ENCODE measurements around the gene RILPL2.
A peak's percentile ranks its signal among the peaks of the same experiment; 100 is the strongest.
"Not testable (repeated sequence)": the region's sequence is repeated elsewhere in the genome, so short reads cannot be mapped to it uniquely, and the experiment has no call there.

The RILPL2 gene

GRCh38 chr12:123436017-123436964 lies at the start of gene RILPL2:
TSS of gene RILPL2 (minus strand) at chr12:123436684. CDS start at chr12:123436420, 264 bp downstream.
- peak; percentile 95 for DNase-seq (ENCODE audit: low spot score)
- H3K27ac Mint-ChIP-seq = peak within 1 kb of the TSS; percentile 95
- peaks cover 16% of the 10 kb centered on the region for H3K36me3 Mint-ChIP-seq (ENCODE audit: low read depth)
- H3K27me3 Mint-ChIP-seq (ENCODE audit: low read depth) = no peaks in the 10 kb centered on the region
- no peaks in the 10 kb centered on the region for H3K9me3 Mint-ChIP-seq
- H3K4me3 Mint-ChIP-seq = peak within 1 kb of the TSS; percentile 96
- peaks cover 26% of the 10 kb centered on the region for H3K4me1 Mint-ChIP-seq (ENCODE audit: low read depth)

DNA sequence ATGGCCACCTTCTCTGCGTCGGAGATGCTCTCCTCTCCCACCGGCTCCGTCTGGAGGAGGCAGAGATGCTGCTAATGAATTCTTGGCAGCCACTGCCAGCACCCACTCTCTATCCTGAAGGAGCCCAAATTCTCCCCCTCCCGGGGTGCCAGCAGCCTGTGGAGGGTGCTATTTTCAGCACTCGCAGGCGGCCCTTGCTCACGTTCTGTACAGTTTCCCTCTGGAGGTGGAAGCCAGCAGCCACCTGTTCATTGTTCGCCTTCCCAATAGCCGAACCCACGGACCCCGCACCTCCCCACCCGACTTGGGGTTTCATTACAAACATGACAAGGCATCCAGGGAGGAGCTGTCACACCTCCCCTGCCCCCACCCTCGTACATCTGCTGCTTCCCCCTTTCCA lies 49.3 kb upstream of the RILPL2 start:
- Mint-ChIP-seq H3K27me3 (ENCODE audit: low read depth) (no peaks in the 10 kb centered on the region), H3K4me1 (ENCODE audit: low read depth) (peaks cover 8% of the 10 kb centered on the region), H3K27ac (no peak overlapping the region), H3K4me3 (no peak overlapping the region), H3K9me3 (no peaks in the 10 kb centered on the region), H3K36me3 (ENCODE audit: low read depth) (no peaks in the 10 kb centered on the region)
- no peak for DNase-seq (ENCODE audit: low spot score)

- no peaks in the 10 kb centered on the region for H3K36me3 Mint-ChIP-seq (ENCODE audit: low read depth)
- H3K27ac Mint-ChIP-seq = no peak overlapping the region
- H3K4me1 Mint-ChIP-seq (ENCODE audit: low read depth) = peaks cover 8% of the 10 kb centered on the region
- no peak overlapping the region for H3K4me3 Mint-ChIP-seq
- no peak for DNase-seq (ENCODE audit: low spot score)
- no peaks in the 10 kb centered on the region for H3K9me3 Mint-ChIP-seq
- no peaks in the 10 kb centered on the region for H3K27me3 Mint-ChIP-seq (ENCODE audit: low read depth)
Measured at GRCh38 chr12:123483602-123484248, 47.2 kb upstream of the RILPL2 start.

DNA sequence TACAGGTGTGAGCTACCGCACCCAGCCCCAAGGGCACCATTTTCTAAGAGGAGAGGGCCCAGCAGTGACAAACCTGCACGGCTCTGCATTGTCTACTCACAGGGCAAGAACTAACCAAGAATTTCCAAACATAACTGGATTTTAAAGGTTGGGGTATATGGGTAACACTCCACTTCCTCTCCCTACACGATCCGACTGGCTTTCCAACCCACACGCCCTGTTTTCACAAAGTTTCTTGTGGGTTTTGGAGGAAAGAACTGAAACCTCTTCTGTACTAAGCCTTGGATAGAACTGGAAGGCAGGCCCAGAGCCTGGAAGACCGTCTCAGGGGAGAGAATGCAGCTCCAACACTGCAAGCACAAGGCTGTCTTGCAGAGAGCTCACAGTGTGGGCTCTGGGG lies 46.4 kb upstream of the RILPL2 start:
- no peak overlapping the region for H3K27ac Mint-ChIP-seq
- H3K27me3 Mint-ChIP-seq (ENCODE audit: low read depth) = no peaks in the 10 kb centered on the region
- no peaks in the 10 kb centered on the region for H3K36me3 Mint-ChIP-seq (ENCODE audit: low read depth)
- no peak for DNase-seq (ENCODE audit: low spot score)
- peaks cover 8% of the 10 kb centered on the region for H3K4me1 Mint-ChIP-seq (ENCODE audit: low read depth)
- no peak overlapping the region for H3K4me3 Mint-ChIP-seq
- H3K9me3 Mint-ChIP-seq = no peaks in the 10 kb centered on the region

DNA sequence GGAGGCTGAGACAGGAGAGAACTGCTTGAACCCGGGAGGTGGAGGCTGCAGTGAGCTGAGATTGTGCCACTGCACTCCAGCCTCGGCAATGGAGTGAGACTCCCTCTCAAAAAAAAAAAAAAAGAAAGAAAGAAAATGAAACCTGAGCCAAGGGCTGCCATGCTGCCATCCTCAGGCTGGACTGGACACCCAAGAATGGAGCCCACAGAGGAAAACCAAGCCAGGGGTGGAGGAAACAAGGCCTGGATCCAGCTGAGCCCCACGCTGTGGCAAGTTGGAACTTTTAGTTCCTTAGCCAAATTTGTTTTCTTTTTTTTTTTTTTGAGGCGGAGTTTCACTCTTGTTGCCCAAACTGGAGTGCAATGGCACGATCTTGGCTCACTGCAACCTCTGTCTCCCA lies 44.8 kb upstream of the RILPL2 start:
- not testable (repeated sequence) for H3K27ac Mint-ChIP-seq; H3K36me3 Mint-ChIP-seq (ENCODE audit: low read depth); H3K4me3 Mint-ChIP-seq; H3K27me3 Mint-ChIP-seq (ENCODE audit: low read depth); H3K9me3 Mint-ChIP-seq; DNase-seq (ENCODE audit: low spot score)
- peaks cover 10% of the 10 kb centered on the region for H3K4me1 Mint-ChIP-seq (ENCODE audit: low read depth)

DNA sequence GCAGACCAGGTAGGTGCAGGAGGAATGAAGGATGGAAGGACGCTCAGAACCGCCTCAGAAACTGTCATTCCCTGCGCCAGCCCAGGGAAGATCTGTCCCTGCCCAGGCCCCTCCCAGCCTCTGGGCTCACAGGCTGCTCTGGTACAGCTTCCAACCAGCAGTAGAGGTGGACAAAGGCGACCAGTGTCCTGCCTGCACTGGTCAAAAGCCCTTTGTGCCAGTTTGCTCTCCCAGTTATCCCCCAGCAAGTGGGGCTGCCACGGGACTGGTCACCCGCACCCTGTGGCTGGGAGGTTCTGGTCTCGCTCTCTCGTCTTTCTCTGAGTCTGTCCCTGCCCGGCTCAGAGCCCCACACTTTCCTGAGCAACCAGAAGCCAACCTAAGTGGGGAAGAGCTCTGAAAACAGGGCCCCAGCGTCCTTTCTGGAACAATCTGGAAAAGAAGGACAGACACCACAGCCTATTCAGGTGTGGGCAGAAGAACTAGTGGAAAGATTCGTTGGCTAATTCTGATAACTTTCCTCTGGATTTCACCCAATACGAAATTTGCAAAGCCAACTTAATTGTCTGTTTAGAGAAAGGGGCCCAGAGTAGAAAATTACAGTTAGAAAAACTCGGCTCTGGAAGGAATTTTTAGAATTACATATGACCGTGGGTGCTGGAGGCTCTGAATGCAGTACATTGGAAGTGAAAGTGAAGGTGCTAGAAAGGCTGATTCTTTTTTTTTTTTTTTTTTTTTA lies 43.1 kb upstream of the RILPL2 start:
- H3K36me3 Mint-ChIP-seq (ENCODE audit: low read depth) = peaks cover 5% of the 10 kb centered on the region
- no peak for DNase-seq (ENCODE audit: low spot score)
- peaks cover 17% of the 10 kb centered on the region for H3K4me1 Mint-ChIP-seq (ENCODE audit: low read depth)
- H3K9me3 Mint-ChIP-seq = no peaks in the 10 kb centered on the region
- no peaks in the 10 kb centered on the region for H3K27me3 Mint-ChIP-seq (ENCODE audit: low read depth)
- H3K4me3 Mint-ChIP-seq = no peak overlapping the region
- no peak overlapping the region for H3K27ac Mint-ChIP-seq

DNA sequence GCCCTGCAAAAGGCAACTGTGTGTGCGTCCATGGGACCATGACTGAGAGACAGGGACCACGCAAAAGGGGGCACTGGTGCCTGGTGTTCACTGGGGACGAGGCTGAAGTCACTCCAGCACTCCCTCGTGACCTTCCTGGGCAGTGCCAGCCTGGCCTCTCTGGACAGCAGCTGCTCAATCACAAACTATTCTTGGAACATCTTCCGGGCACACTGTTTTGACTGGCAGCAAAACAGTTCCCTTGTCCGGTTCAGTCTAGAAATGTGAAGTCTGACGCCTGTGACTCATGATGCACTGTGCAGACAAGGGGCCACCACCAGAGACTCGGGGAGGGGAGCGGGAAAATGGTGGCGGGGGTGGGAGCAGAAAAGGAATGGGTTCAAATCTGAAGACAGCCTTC lies 42.3 kb upstream of the RILPL2 start:
- DNase-seq (ENCODE audit: low spot score) = no peak
- Mint-ChIP-seq H3K4me1 (ENCODE audit: low read depth) (peaks cover 12% of the 10 kb centered on the region), H3K27me3 (ENCODE audit: low read depth) (no peaks in the 10 kb centered on the region), H3K9me3 (no peaks in the 10 kb centered on the region), H3K27ac (no peak overlapping the region), H3K4me3 (no peak overlapping the region), H3K36me3 (ENCODE audit: low read depth) (peaks cover 5% of the 10 kb centered on the region)

GRCh38 chr12:123478069-123478468 lies 41.6 kb upstream of the RILPL2 start:
- Mint-ChIP-seq H3K9me3 (no peaks in the 10 kb centered on the region), H3K4me1 (ENCODE audit: low read depth) (peaks cover 13% of the 10 kb centered on the region), H3K4me3 (no peak overlapping the region), H3K27me3 (ENCODE audit: low read depth) (no peaks in the 10 kb centered on the region), H3K27ac (no peak overlapping the region), H3K36me3 (ENCODE audit: low read depth) (peaks cover 5% of the 10 kb centered on the region)
- DNase-seq (ENCODE audit: low spot score) = no peak

GRCh38 chr12:123475246-123475703 lies 38.8 kb upstream of the RILPL2 start:
- Mint-ChIP-seq H3K4me1 (ENCODE audit: low read depth) (peaks cover 13% of the 10 kb centered on the region), H3K4me3 (no peak overlapping the region), H3K36me3 (ENCODE audit: low read depth) (peaks cover 11% of the 10 kb centered on the region), H3K9me3 (no peaks in the 10 kb centered on the region), H3K27me3 (ENCODE audit: low read depth) (no peaks in the 10 kb centered on the region), H3K27ac (peak overlapping the region; percentile 26)
- DNase-seq (ENCODE audit: low spot score) = no peak

DNA sequence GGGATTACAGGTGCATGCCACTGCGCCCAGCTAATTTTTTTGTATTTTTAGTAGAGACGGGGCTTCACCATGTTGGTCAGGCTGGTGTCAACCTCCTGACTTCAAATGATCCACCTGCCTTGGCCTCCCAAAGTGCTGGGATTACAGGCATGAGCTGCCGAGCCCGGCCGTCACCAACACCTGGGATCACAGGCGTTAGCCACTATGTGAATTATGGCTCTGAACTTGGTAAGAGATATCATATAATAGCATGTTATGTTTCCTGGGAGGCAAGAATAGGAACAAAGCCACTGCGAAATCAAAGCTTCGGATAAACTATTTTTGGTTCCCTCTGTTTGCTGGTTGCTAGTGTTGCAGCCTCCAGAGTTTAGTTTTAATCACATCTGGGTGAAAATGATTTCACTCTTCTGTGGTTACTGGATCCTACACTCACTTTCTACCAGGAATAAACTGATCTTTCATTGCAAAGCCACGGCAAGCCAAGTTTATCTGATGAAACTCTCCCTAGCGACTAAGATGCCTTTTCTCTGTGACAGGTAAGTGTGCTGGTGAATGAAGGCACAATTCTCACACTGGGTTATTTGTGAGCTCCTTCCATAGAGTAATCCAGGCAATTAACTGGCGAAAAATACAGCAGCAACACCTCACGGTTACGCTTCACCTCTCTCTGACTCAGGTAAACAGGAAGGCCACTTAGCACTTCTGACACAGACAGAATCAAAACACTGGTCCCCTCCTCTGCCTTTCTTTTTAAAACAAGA lies 38.2 kb upstream of the RILPL2 start:
- H3K4me3 Mint-ChIP-seq = no peak overlapping the region
- H3K27ac Mint-ChIP-seq = peak overlapping the region; percentile 26
- no peak for DNase-seq (ENCODE audit: low spot score)
- H3K4me1 Mint-ChIP-seq (ENCODE audit: low read depth) = peaks cover 13% of the 10 kb centered on the region
- H3K27me3 Mint-ChIP-seq (ENCODE audit: low read depth) = no peaks in the 10 kb centered on the region
- H3K36me3 Mint-ChIP-seq (ENCODE audit: low read depth) = peaks cover 14% of the 10 kb centered on the region
- no peaks in the 10 kb centered on the region for H3K9me3 Mint-ChIP-seq

DNA sequence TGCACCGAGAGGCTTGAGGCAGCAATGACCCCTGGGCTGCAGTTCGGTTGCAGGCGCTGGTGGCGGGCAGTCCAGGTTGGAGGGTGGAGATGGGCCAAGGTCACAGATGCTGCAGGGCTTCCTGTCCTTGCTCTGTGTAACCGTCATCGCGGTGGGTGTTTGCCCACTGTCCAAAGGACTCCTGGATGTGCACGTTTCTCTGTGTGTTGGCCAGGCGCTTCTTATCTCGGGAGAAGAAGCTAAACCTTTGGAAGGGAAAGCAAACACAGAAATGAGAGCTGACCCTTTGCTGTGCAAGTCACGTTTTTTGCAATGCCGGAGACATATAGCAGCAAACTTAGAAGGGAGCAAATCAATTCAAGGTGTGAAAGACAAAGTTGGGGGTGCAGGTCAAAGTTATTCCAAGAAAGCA lies 36.0 kb upstream of the RILPL2 start:
- no peak for DNase-seq (ENCODE audit: low spot score)
- H3K4me1 Mint-ChIP-seq (ENCODE audit: low read depth) = peaks cover 13% of the 10 kb centered on the region
- no peak overlapping the region for H3K4me3 Mint-ChIP-seq
- no peaks in the 10 kb centered on the region for H3K9me3 Mint-ChIP-seq
- no peak overlapping the region for H3K27ac Mint-ChIP-seq
- no peaks in the 10 kb centered on the region for H3K27me3 Mint-ChIP-seq (ENCODE audit: low read depth)
- H3K36me3 Mint-ChIP-seq (ENCODE audit: low read depth) = peaks cover 14% of the 10 kb centered on the region

GRCh38 chr12:123471374-123472068 lies 35.0 kb upstream of the RILPL2 start:
- Mint-ChIP-seq H3K36me3 (ENCODE audit: low read depth) (peaks cover 13% of the 10 kb centered on the region), H3K9me3 (no peaks in the 10 kb centered on the region), H3K27me3 (ENCODE audit: low read depth) (no peaks in the 10 kb centered on the region), H3K4me3 (no peak overlapping the region), H3K4me1 (ENCODE audit: low read depth) (peaks cover 11% of the 10 kb centered on the region), H3K27ac (no peak overlapping the region)
- DNase-seq (ENCODE audit: low spot score) = no peak

DNA sequence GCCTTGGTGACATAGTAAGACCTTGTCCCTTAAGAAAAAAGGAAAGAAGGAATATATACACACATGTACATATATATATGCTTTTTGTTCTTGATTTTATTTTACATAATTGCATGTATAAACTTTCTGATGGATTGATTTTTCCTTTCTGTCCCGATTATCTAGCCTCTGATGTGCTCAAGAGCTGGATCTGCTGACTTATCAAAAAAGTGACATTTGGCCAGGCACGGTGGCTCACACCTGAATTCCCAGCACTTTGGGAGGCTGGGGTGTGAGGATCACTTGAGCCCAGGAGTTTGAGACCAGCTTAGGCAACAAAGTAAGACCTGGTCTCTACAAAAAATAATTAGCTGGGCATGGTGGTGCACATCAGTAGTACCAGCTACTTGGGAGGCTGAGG lies 33.5 kb upstream of the RILPL2 start:
- no peak for DNase-seq (ENCODE audit: low spot score)
- Mint-ChIP-seq H3K27me3 (ENCODE audit: low read depth) (no peaks in the 10 kb centered on the region), H3K36me3 (ENCODE audit: low read depth) (peaks cover 23% of the 10 kb centered on the region), H3K27ac (no peak overlapping the region), H3K4me3 (no peak overlapping the region), H3K4me1 (ENCODE audit: low read depth) (peaks cover 13% of the 10 kb centered on the region), H3K9me3 (no peaks in the 10 kb centered on the region)
